ENCODE results near the gene GM2A. TPM values are rescaled to one million over a fixed set of nuclear protein-coding genes. Genes with fewer than 3 reads are reported as not detected.
A peak's percentile ranks its signal among the peaks of the same experiment; 100 is the strongest.
"Not testable (repeated sequence)": the region's sequence is repeated elsewhere in the genome, so short reads cannot be mapped to it uniquely, and the experiment has no call there.

GM2A gene
- total and polyA plus RNA-seq, 2 of the 13 experiments (the other 11 are each of a cell fraction or from before 2014, with no cell fraction given), result 14.6 to 29.6 TPM

- POLR2A ChIA-PET, result interaction anchor here (1.0 to 2.9 kb wide), 10 partner anchors 12 to 536 kb away, joined by 3 to 89 read pairs (median 4); partner anchors contain the start of genes ANXA6, CCDC69, G3BP1 and GM2A
- WGBS (ENCODE audit: low lambda C conversion rate), result 73% methylated on average over 6 of the region's 6 CpGs
- H3K27ac ChIP-seq (ENCODE audit: extremely low read length, insufficient read depth, low read length), result peak overlapping the region; percentile 67
- TF ChIP-seq ZNF460 (CRISPR knock-in tag; IDR thresholded peaks at IDR 0.05; ENCODE audit: borderline replicate concordance) (peak; percentile 72), MAZ (CRISPR knock-in tag; IDR thresholded peaks at IDR 0.05; ENCODE audit: low read depth) (0 out of 2 replicates have a peak, but pooled peaks have one; percentile 15), PAXIP1 (CRISPR knock-in tag; conservative IDR thresholded peaks at IDR 0.05) (0 out of 2 replicates have a peak, but pooled peaks have one; percentile 12), NR2C2 (CRISPR knock-in tag; IDR thresholded peaks at IDR 0.05; ENCODE audit: borderline replicate concordance) (peak; percentile 7; the same call in 1 of the 2 replicates), SP4 (CRISPR knock-in tag; IDR thresholded peaks at IDR 0.05) (0 out of 2 replicates have a peak, but pooled peaks have one; percentile 8), ZNF3 (CRISPR knock-in tag; IDR thresholded peaks at IDR 0.05) (0 out of 2 replicates have a peak, but pooled peaks have one; percentile 7), CHD4 (IDR thresholded peaks at IDR 0.05; ENCODE audit: borderline replicate concordance, low read length) (peak; percentile 79; the same call in 1 of the 2 replicates)
- H2AFZ ChIP-seq (ENCODE audit: low read length); DNase-seq (ENCODE audit: low spot score); intact Hi-C loops (cut with micrococcal nuclease; ENCODE audit: unreplicated experiment); H3K79me2 ChIP-seq (ENCODE audit: insufficient read depth, low read length); BruUV-seq (replicated peaks); ATAC-seq; CTCF ChIA-PET (ENCODE audit: low intra/inter-chr PET ratio, low total read pairs); H4K20me1 ChIP-seq (ENCODE audit: insufficient read depth, low read length); FAIRE-seq; H3K9me3 ChIP-seq (ENCODE audit: low read length); H3K36me3 ChIP-seq (replicated peaks in 1 of 2; ENCODE audit: control insufficient read depth in 1 of 2, insufficient read depth in 2 of 2, low read length in 2 of 2); TF ChIP-seq MAZ (IDR thresholded peaks at IDR 0.05; ENCODE audit: borderline replicate concordance, low read depth, low read length): not testable (repeated sequence)
- TF ChIP-seq, protein P1, sequence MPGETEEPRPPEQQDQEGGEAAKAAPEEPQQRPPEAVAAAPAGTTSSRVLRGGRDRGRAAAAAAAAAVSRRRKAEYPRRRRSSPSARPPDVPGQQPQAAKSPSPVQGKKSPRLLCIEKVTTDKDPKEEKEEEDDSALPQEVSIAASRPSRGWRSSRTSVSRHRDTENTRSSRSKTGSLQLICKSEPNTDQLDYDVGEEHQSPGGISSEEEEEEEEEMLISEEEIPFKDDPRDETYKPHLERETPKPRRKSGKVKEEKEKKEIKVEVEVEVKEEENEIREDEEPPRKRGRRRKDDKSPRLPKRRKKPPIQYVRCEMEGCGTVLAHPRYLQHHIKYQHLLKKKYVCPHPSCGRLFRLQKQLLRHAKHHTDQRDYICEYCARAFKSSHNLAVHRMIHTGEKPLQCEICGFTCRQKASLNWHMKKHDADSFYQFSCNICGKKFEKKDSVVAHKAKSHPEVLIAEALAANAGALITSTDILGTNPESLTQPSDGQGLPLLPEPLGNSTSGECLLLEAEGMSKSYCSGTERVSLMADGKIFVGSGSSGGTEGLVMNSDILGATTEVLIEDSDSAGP (CRISPR knock-in tag; IDR thresholded peaks at IDR 0.05; ENCODE audit: borderline replicate concordance), result peak; percentile 88; the same call in 1 of the 2 replicates
- peak overlapping the region; percentile 31; the same call in 1 of the 2 replicates for H3K9ac ChIP-seq (ENCODE audit: insufficient read depth, low read depth, low read length)
- peaks cover 58% of the 10 kb centered on the region for H3K4me1 ChIP-seq (ENCODE audit: insufficient read depth, low read length)
- peaks cover 0 to 14% of the 10 kb centered on the region in 2 experiments; a peak in 1 of 5 replicates for H3K27me3 ChIP-seq (ENCODE audit: control insufficient read depth in 1 of 2, insufficient read depth in 2 of 2, low read length in 2 of 2)
- peak overlapping the region; percentile 89 for H3K4me2 ChIP-seq (ENCODE audit: low read depth, low read length)
- H3K4me3 ChIP-seq (replicated peaks in 1 of 3; ENCODE audit: insufficient read depth in 1 of 3, low read depth in 2 of 3, low read length in 3 of 3), result peak overlapping the region in 1 of 3 experiments; percentile 56; a peak in 2 of 6 replicates
- in situ Hi-C loops (cut with HindIII; ENCODE audit: extremely low pct_ligation_motif_present, low pct_unique_long_range_greater_than_20kb), result loop anchor here (10.0 kb wide), 1 partner anchor 110 kb away; no protein-coding TSS in a partner anchor
These were observed 17.8 kb upstream of the GM2A start for GRCh38 chr5:151235239-151235571.
